GM19035 (cell line): Measurements from ENCODE around the gene LITAF.

Experiments used
- ATAC-seq: cut with Tn5 transposase; IDR thresholded peaks from one replicate; pipeline ENCODE4 v1.9.1; 2021; ENCODE audit not compliant: unreplicated experiment

LITAF gene

DNA sequence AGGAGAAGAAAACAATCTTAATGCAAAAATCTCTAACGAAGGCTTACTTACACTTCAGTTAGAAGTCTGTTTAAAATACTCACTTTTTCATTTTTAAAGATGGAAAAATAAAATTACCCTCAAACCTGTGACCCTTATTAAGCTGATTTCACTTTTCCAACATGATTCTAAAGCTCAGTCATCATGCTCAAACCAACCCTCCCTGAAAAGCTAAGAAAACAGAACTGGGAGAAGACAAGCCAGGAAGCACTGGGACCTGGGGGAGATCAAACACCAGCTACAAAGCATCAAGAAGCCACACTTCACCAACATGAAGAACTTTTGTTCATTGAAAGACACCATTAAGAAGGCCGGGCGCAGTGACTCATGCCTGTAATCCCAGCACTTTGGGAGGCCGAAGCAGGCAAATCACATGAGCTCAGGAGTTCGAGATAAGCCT lies 88.8 kb downstream of the LITAF start:
- no peak for ATAC-seq
